ENCODE results near the gene EXOSC9.

The EXOSC9 gene

GRCh38 chr4:121789960-121790829 is 10.9 kb upstream of the EXOSC9 start:
- DNase-seq, result no peak

DNA sequence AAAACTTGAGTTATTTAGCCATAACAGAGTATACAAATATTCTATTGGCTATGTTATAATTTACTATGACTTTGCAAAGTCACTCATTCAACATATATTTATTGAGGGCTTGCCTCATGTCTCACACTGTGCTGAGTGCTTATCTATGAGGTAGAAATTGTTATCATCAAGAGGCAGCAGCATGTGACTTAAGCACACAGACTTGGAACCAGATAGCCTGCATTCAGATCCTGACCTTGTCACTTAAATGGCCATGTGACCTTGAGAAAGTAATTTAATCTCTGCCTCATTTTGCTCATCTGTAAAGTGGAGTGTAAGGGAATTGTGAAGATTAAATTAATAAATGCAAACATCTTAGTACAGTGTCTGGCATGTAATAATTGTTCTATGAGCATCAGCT is 10.1 kb upstream of the EXOSC9 start:
- DNase-seq, result no peak

DNA sequence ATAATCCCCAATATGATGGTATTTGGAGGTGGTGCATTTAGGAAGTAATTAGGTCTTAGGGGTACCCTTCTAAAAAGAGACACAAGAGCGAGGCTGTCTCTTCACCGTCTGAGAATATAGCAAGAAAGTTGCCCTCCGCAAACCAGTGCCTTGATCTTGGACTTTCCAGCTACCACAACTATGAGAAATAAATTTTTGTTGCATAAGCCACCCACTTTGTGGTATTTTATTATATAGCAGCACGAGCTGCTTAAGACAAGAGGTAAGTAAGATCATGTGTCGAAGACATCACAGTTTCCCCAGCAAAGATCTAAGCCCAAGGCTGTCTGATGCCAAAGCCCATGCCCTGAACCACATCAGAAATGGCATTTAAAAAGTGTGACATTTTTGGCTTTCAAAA is 9.6 kb upstream of the EXOSC9 start:
- no peak for DNase-seq

DNA sequence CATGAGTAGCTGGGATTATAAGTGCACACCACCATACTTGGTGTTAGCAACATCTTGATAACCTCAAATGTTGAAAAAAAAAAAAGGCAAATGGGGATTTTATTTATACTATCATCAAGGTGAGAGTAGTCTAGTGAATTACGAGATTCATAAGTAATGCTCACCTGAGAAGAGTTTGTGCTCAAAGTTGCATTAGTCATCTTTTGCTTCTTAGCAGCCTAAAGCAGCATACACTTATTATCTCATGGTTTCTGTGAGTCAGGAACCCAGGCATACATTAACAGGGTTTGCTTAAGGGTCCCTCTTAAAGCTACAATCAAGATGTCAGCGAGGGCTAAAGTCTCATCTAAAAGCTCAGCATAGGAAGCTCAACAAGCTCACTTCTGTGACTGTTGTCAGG is 8.2 kb upstream of the EXOSC9 start:
- DNase-seq, result no peak

GRCh38 chr4:121794505-121795188 is 6.5 kb upstream of the EXOSC9 start:
- DNase-seq, result no peak

DNA sequence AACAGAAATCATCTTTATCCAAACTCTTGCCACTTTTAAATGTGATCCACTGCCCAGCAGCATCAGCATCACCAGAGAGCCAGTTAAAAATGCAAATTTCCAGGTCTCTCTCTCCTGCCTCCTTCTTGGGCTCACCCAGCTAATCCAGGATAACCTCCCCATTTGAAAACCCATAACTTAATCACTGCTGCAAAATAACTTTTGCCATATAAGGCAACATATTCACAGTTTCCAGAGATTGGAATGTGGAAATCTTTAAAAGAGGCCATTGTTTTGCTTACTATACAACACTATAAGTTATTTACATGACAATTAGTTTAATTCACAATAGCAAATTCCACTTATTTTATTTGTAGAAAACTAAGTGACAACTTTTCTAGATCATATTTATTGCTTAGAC is 4.8 kb upstream of the EXOSC9 start:
- DNase-seq, result no peak

GRCh38 chr4:121799208-121799823 is 1.8 kb upstream of the EXOSC9 start:
- no peak for DNase-seq

- no peak for DNase-seq
Measured at GRCh38 chr4:121799867-121800501, 1.1 kb upstream of the EXOSC9 start.

DNA sequence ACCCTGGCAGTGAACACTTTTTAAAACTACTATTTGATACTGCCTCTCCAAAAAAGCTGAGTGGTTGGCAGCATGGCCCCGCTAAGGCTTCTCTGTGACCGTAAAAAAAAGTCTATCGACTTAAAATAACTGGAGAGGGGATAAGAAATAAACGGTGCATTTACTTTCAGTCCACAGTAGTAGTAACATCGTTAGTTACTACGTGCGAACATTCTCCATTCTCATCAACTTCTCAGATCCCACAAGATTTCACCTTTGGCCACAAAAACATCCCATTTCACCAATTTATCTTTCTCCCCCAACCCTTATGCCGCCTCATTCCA is 524 bp upstream of the EXOSC9 start:
- DNase-seq, result no peak

DNA sequence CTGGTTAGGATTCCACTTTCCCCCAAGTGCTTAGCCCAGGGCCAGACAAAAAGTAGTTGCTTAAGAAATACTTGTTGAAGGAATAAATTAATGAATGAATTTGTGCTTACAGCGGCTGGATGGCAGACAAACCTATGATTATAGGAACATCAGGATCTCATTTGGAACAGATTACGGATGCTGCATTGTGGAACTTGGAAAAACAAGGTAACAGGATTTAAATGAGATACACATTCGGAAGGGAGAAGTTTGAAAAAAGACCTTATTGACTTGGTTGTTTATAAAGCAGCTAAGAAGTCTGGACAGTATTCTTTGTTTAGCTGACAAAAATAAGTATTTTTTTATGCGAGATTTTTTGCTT is 572 bp downstream of the EXOSC9 start:
- no peak for DNase-seq

GRCh38 chr4:121806411-121806810 is 5.3 kb downstream of the EXOSC9 start:
- no peak for DNase-seq

DNA sequence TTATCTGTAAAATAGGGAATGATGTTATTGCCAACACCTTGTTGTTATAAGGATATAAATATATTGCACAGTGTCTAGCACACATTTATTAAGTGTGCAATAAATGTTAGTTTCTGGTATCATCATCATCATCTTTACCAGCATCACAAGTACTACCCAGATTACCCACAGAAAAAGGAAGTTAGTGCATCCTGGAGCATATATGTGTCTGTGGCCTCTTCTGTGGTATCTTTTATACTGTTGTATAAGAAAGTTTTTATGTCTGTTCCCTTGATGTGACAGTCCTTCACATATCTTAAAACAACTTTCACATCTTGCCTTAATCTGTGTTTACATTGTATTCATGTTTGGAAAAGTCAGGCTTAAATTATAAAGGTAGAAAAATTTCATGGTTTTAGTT is 10.0 kb downstream of the EXOSC9 start:
- no peak for DNase-seq

GRCh38 chr4:121814756-121815155 is 13.6 kb downstream of the EXOSC9 start:
- no peak for DNase-seq

- DNase-seq, result no peak
Measured at GRCh38 chr4:121817006-121817405, 15.9 kb downstream of the EXOSC9 start.

- no peak for DNase-seq
Measured at GRCh38 chr4:121817701-121818100, 16.6 kb downstream of the EXOSC9 start.

DNA sequence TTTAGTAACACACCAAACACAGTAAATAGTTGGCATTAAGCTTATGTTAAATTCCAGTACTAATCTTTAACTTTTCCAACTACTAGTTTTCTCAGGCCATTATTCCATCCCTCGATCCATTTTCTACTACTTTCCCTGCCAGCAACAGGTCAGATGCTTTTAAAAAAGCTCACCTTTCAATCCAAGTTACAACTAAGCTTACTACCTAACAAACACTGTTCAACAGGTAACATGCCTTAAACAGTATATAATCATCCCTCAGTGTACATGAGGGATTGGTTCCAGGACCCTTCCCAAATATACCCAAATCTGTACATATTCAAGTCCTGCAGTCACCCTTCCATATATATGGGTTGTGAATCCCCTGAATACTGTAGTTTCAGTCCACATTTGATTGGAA is 17.1 kb downstream of the EXOSC9 start:
- DNase-seq, result no peak

DNA sequence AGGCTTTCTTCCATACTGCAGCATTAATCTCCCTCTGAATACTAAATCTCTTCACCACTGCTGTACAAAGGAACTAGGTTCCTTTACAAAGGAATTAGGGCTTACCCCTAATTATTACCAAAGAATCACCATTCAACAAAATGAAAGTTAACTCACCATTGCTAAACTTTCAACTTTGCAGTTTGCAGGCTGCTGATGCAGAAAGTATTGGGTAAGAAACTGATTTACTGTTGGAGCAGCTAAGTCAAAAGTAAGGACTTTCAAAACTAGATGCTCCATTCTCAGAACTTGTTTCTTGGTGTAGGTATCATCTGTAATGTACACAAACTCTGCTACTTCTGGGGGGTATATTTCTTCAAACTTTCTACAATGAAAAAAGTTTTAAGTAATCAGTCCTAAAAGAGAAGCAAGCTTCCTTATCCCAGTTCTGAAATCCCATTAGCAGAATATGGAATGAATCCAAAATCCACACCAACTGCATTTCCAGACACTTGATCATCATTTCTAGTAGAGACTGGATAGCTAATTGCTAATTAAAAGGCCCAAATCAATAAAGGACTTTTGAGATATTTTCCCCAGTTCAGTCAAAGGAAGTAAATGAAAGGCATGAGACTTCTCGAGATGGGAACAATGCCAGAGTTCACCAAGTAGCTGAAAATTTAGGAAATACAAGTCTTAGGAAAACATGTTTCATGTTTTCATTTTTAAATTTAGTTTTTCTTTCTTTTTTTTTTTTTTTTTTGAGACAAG is 18.3 kb downstream of the EXOSC9 start:
- no peak for DNase-seq

GRCh38 chr4:121822047-121822446 is 20.9 kb downstream of the EXOSC9 start:
- no peak for DNase-seq

GRCh38 chr4:121822796-121823504 is 21.8 kb downstream of the EXOSC9 start:
- peak; percentile 30 for DNase-seq

GRCh38 chr4:121823505-121824170 is 22.5 kb downstream of the EXOSC9 start, which contains the start of gene CCNA2:
TSS of gene CCNA2 (minus strand) at chr4:121823883. CDS start at chr4:121823628, 255 bp downstream.
- DNase-seq, result peak; percentile 73

DNA sequence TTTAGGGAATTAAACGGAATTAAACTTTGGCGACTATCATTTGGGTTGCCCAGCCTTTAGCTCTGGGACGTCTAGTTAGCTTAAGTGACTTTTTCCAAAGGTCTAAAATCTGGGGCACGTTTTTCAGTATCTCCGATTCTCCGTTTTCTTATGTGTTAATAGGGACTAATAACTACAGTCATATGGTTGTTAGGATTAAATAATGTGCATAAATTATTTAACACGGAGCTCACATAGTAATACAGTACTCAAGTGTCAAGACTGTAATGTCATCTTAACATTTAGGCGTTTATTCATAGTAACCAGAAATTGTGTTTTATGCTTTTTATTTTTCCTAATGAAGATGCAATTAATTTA is 23.0 kb downstream of the EXOSC9 start:
- DNase-seq, result no peak

GRCh38 chr4:121824950-121825349 is 23.8 kb downstream of the EXOSC9 start:
- DNase-seq, result no peak

All from NCI-H1694 treated with DMSO at 0.1 percent for 48 hours (cell line).